ENCODE results near the gene MRPL17.

MRPL17 gene

GRCh38 chr11:6670202-6670830 is 12.8 kb downstream of the MRPL17 start:
- H3K27me3 ChIP-seq (ENCODE audit: control insufficient read depth in 5 of 5, insufficient read depth in 4 of 5, low read length in 5 of 5) = no peaks in the 10 kb centered on the region
- H3K4me1 ChIP-seq (ENCODE audit: control insufficient read depth in 5 of 5, insufficient read depth in 5 of 5, low read length in 5 of 5) = peaks cover 0 to 14% (median 9%) of the 10 kb centered on the region in 5 donors
- no peak overlapping the region for H3K27ac ChIP-seq (ENCODE audit: low read depth, low read length)
- H3K9me3 ChIP-seq (ENCODE audit: control insufficient read depth in 5 of 5, low read length in 5 of 5) = no peaks in the 10 kb centered on the region
- no peak overlapping the region for H3K9ac ChIP-seq (ENCODE audit: low read length in 5 of 5)
- no peak overlapping the region for H3K4me3 ChIP-seq (ENCODE audit: low read depth in 1 of 5, low read length in 5 of 5)
- no peaks in the 10 kb centered on the region for H3K36me3 ChIP-seq (ENCODE audit: control insufficient read depth in 5 of 5, insufficient read depth in 5 of 5, low read length in 5 of 5)

- H3K4me1 ChIP-seq (ENCODE audit: control insufficient read depth in 5 of 5, insufficient read depth in 5 of 5, low read length in 5 of 5) = peaks cover 0 to 8% (median 0%) of the 10 kb centered on the region in 5 donors
- H3K9me3 ChIP-seq (ENCODE audit: control insufficient read depth in 5 of 5, low read length in 5 of 5) = no peaks in the 10 kb centered on the region
- no peak overlapping the region for H3K27ac ChIP-seq (ENCODE audit: low read depth, low read length)
- H3K9ac ChIP-seq (ENCODE audit: low read length in 5 of 5) = no peak overlapping the region
- no peaks in the 10 kb centered on the region for H3K27me3 ChIP-seq (ENCODE audit: control insufficient read depth in 5 of 5, insufficient read depth in 4 of 5, low read length in 5 of 5)
- H3K4me3 ChIP-seq (ENCODE audit: low read depth in 1 of 5, low read length in 5 of 5) = no peak overlapping the region
- no peaks in the 10 kb centered on the region for H3K36me3 ChIP-seq (ENCODE audit: control insufficient read depth in 5 of 5, insufficient read depth in 5 of 5, low read length in 5 of 5)
Observed at GRCh38 chr11:6667733-6668374, 15.3 kb downstream of the MRPL17 start.

- Histone ChIP-seq H3K4me1 (ENCODE audit: control insufficient read depth in 5 of 5, insufficient read depth in 5 of 5, low read length in 5 of 5) (peaks cover 0 to 8% (median 0%) of the 10 kb centered on the region in 5 donors), H3K4me3 (ENCODE audit: low read depth in 1 of 5, low read length in 5 of 5) (no peak overlapping the region), H3K9ac (ENCODE audit: low read length in 5 of 5) (no peak overlapping the region), H3K36me3 (ENCODE audit: control insufficient read depth in 5 of 5, insufficient read depth in 5 of 5, low read length in 5 of 5) (no peaks in the 10 kb centered on the region), H3K9me3 (ENCODE audit: control insufficient read depth in 5 of 5, low read length in 5 of 5) (no peaks in the 10 kb centered on the region), H3K27me3 (ENCODE audit: control insufficient read depth in 5 of 5, insufficient read depth in 4 of 5, low read length in 5 of 5) (no peaks in the 10 kb centered on the region), H3K27ac (ENCODE audit: low read depth, low read length) (no peak overlapping the region)
Observed at GRCh38 chr11:6666302-6667183, 16.6 kb downstream of the MRPL17 start.

GRCh38 chr11:6664551-6664950 is 18.6 kb downstream of the MRPL17 start:
- Histone ChIP-seq H3K4me1 (ENCODE audit: control insufficient read depth in 5 of 5, insufficient read depth in 5 of 5, low read length in 5 of 5) (peaks cover 0 to 8% (median 0%) of the 10 kb centered on the region in 5 donors), H3K9ac (ENCODE audit: low read length in 5 of 5) (no peak overlapping the region), H3K36me3 (ENCODE audit: control insufficient read depth in 5 of 5, insufficient read depth in 5 of 5, low read length in 5 of 5) (no peaks in the 10 kb centered on the region), H3K9me3 (ENCODE audit: control insufficient read depth in 5 of 5, low read length in 5 of 5) (no peaks in the 10 kb centered on the region), H3K27ac (ENCODE audit: low read depth, low read length) (peak overlapping the region; percentile 1), H3K4me3 (ENCODE audit: low read depth in 1 of 5, low read length in 5 of 5) (no peak overlapping the region), H3K27me3 (ENCODE audit: control insufficient read depth in 5 of 5, insufficient read depth in 4 of 5, low read length in 5 of 5) (no peaks in the 10 kb centered on the region)

GRCh38 chr11:6663794-6664469 is 19.2 kb downstream of the MRPL17 start:
- Histone ChIP-seq H3K27ac (ENCODE audit: low read depth, low read length) (peak overlapping the region; percentile 1), H3K9ac (ENCODE audit: low read length in 5 of 5) (no peak overlapping the region), H3K9me3 (ENCODE audit: control insufficient read depth in 5 of 5, low read length in 5 of 5) (no peaks in the 10 kb centered on the region)

GRCh38 chr11:6660712-6661111 is 22.4 kb downstream of the MRPL17 start:
- no peak overlapping the region for H3K27ac ChIP-seq (ENCODE audit: low read depth, low read length)
- H3K27me3 ChIP-seq (ENCODE audit: control insufficient read depth in 5 of 5, insufficient read depth in 4 of 5, low read length in 5 of 5) = peaks cover 0 to 10% (median 5%) of the 10 kb centered on the region in 5 donors
- no peak overlapping the region for H3K4me3 ChIP-seq (ENCODE audit: low read depth in 1 of 5, low read length in 5 of 5)
- H3K9me3 ChIP-seq (ENCODE audit: control insufficient read depth in 5 of 5, low read length in 5 of 5) = no peaks in the 10 kb centered on the region
- H3K4me1 ChIP-seq (ENCODE audit: control insufficient read depth in 5 of 5, insufficient read depth in 5 of 5, low read length in 5 of 5) = peaks cover 0 to 12% (median 4%) of the 10 kb centered on the region in 5 donors
- H3K36me3 ChIP-seq (ENCODE audit: control insufficient read depth in 5 of 5, insufficient read depth in 5 of 5, low read length in 5 of 5) = no peaks in the 10 kb centered on the region
- H3K9ac ChIP-seq (ENCODE audit: low read length in 5 of 5) = no peak overlapping the region

More at GRCh38 chr11:6663794-6664469, 19.2 kb downstream of the MRPL17 start:
- H3K4me3 ChIP-seq (ENCODE audit: low read depth in 1 of 5, low read length in 5 of 5) = no peak overlapping the region
- H3K4me1 ChIP-seq (ENCODE audit: control insufficient read depth in 5 of 5, insufficient read depth in 5 of 5, low read length in 5 of 5) = peaks cover 0 to 8% (median 0%) of the 10 kb centered on the region in 5 donors
- H3K36me3 ChIP-seq (ENCODE audit: control insufficient read depth in 5 of 5, insufficient read depth in 5 of 5, low read length in 5 of 5) = no peaks in the 10 kb centered on the region
- no peaks in the 10 kb centered on the region for H3K27me3 ChIP-seq (ENCODE audit: control insufficient read depth in 5 of 5, insufficient read depth in 4 of 5, low read length in 5 of 5)

GRCh38 chr11:6658647-6659046 is 24.5 kb downstream of the MRPL17 start:
- Histone ChIP-seq H3K36me3 (ENCODE audit: control insufficient read depth in 5 of 5, insufficient read depth in 5 of 5, low read length in 5 of 5) (no peaks in the 10 kb centered on the region), H3K27me3 (ENCODE audit: control insufficient read depth in 5 of 5, insufficient read depth in 4 of 5, low read length in 5 of 5) (peaks cover 0 to 12% (median 5%) of the 10 kb centered on the region in 5 donors), H3K4me3 (ENCODE audit: low read depth in 1 of 5, low read length in 5 of 5) (no peak overlapping the region), H3K27ac (ENCODE audit: low read depth, low read length) (no peak overlapping the region), H3K9ac (ENCODE audit: low read length in 5 of 5) (no peak overlapping the region), H3K9me3 (ENCODE audit: control insufficient read depth in 5 of 5, low read length in 5 of 5) (no peaks in the 10 kb centered on the region), H3K4me1 (ENCODE audit: control insufficient read depth in 5 of 5, insufficient read depth in 5 of 5, low read length in 5 of 5) (peaks cover 3 to 22% (median 6%) of the 10 kb centered on the region in 5 donors)

GRCh38 chr11:6657346-6657745 is 25.8 kb downstream of the MRPL17 start:
- Histone ChIP-seq H3K9me3 (ENCODE audit: control insufficient read depth in 5 of 5, low read length in 5 of 5) (no peaks in the 10 kb centered on the region), H3K27ac (ENCODE audit: low read depth, low read length) (no peak overlapping the region), H3K9ac (ENCODE audit: low read length in 5 of 5) (no peak overlapping the region), H3K36me3 (ENCODE audit: control insufficient read depth in 5 of 5, insufficient read depth in 5 of 5, low read length in 5 of 5) (no peaks in the 10 kb centered on the region), H3K4me3 (ENCODE audit: low read depth in 1 of 5, low read length in 5 of 5) (no peak overlapping the region), H3K27me3 (ENCODE audit: control insufficient read depth in 5 of 5, insufficient read depth in 4 of 5, low read length in 5 of 5) (peaks cover 0 to 12% (median 5%) of the 10 kb centered on the region in 5 donors), H3K4me1 (ENCODE audit: control insufficient read depth in 5 of 5, insufficient read depth in 5 of 5, low read length in 5 of 5) (peaks cover 3 to 31% (median 6%) of the 10 kb centered on the region in 5 donors)

- Histone ChIP-seq H3K9me3 (ENCODE audit: control insufficient read depth in 5 of 5, low read length in 5 of 5) (no peaks in the 10 kb centered on the region), H3K4me1 (ENCODE audit: control insufficient read depth in 5 of 5, insufficient read depth in 5 of 5, low read length in 5 of 5) (peaks cover 3 to 34% (median 6%) of the 10 kb centered on the region in 5 donors), H3K27ac (ENCODE audit: low read depth, low read length) (no peak overlapping the region)
Observed at GRCh38 chr11:6656936-6657335, 26.2 kb downstream of the MRPL17 start.

More at GRCh38 chr11:6656936-6657335, 26.2 kb downstream of the MRPL17 start:
- peak overlapping the region in 1 of 5 donors; percentile 33 for H3K9ac ChIP-seq (ENCODE audit: low read length in 5 of 5)
- no peak overlapping the region for H3K4me3 ChIP-seq (ENCODE audit: low read depth in 1 of 5, low read length in 5 of 5)
- peaks cover 0 to 12% (median 5%) of the 10 kb centered on the region in 5 donors for H3K27me3 ChIP-seq (ENCODE audit: control insufficient read depth in 5 of 5, insufficient read depth in 4 of 5, low read length in 5 of 5)
- H3K36me3 ChIP-seq (ENCODE audit: control insufficient read depth in 5 of 5, insufficient read depth in 5 of 5, low read length in 5 of 5) = no peaks in the 10 kb centered on the region

Data from subcutaneous abdominal adipose tissue (tissue), 5 donors.